WERI-Rb-1 (cell line): ENCODE results near the gene MAGI1.
A peak's percentile ranks its signal among the peaks of the same experiment; 100 is the strongest.
"Not testable (repeated sequence)": the region's sequence is repeated elsewhere in the genome, so short reads cannot be mapped to it uniquely, and the experiment has no call there.

Experiments used
- DNase-seq: peaks from one replicate; pipeline ENCODE4 v3.0.0-alpha.2; 2020
- H3K27ac ChIP-seq: fragments of 250-450 bp; sonication (Bioruptor Pico); 2 replicates; pipeline ENCODE4 v1.5.1; 2020; ENCODE audit warnings: mild to moderate bottlenecking, moderate library complexity
- H3K27me3 ChIP-seq: fragments of 250-450 bp; sonication (Bioruptor Pico); 2 replicates; pipeline ENCODE4 v1.5.1; 2021; ENCODE audit warnings: mild to moderate bottlenecking, low read depth, moderate library complexity; ENCODE audit not compliant: insufficient read depth, severe bottlenecking
- H3K36me3 ChIP-seq: fragments of 250-450 bp; sonication (Bioruptor Pico); 2 replicates; pipeline ENCODE4 v1.5.1; 2020; ENCODE audit warnings: mild to moderate bottlenecking, moderate library complexity
- H3K4me3 ChIP-seq: 2 replicates; pipeline ENCODE4 v1.5.1; 2011; ENCODE audit warnings: low read depth, mild to moderate bottlenecking, control low read depth, low read length
- H3K9me3 ChIP-seq: fragments of 250-450 bp; sonication (Bioruptor Pico); 2 replicates; pipeline ENCODE4 v1.5.1; 2021; ENCODE audit warnings: mild to moderate bottlenecking, moderate library complexity; ENCODE audit not compliant: severe bottlenecking
- CTCF ChIP-seq: IDR thresholded peaks from 2 replicates; pipeline ENCODE4 v1.5.1; 2011; ENCODE audit warnings: low read depth, mild to moderate bottlenecking, control low read depth, inconsistent platforms, low read length

MAGI1 gene

GRCh38 chr3:65869798-65870197 lies 168.9 kb downstream of the MAGI1 start:
- DNase-seq = no peak
- H3K27me3 ChIP-seq = no peaks in the 10 kb centered on the region
- no peaks in the 10 kb centered on the region for H3K9me3 ChIP-seq
- no peak overlapping the region for H3K4me3 ChIP-seq
- H3K27ac ChIP-seq = no peak overlapping the region
- no peaks in the 10 kb centered on the region for H3K36me3 ChIP-seq
- TF ChIP-seq CTCF = no peak

GRCh38 chr3:65867463-65868210 lies 171.1 kb downstream of the MAGI1 start:
- Histone ChIP-seq H3K9me3 (no peaks in the 10 kb centered on the region), H3K4me3 (no peak overlapping the region), H3K36me3 (no peaks in the 10 kb centered on the region), H3K27ac (no peak overlapping the region; the same call in 1 of the 2 replicates), H3K27me3 (no peaks in the 10 kb centered on the region)
- TF ChIP-seq CTCF = no peak
- peak; percentile 28 for DNase-seq

GRCh38 chr3:65864357-65864904 lies 174.3 kb downstream of the MAGI1 start:
- H3K36me3 ChIP-seq = no peaks in the 10 kb centered on the region
- DNase-seq = no peak
- H3K27ac ChIP-seq = no peak overlapping the region
- no peak for TF ChIP-seq CTCF
- no peak overlapping the region for H3K4me3 ChIP-seq
- H3K9me3 ChIP-seq = no peaks in the 10 kb centered on the region
- no peaks in the 10 kb centered on the region for H3K27me3 ChIP-seq

GRCh38 chr3:65861718-65862117 lies 177.0 kb downstream of the MAGI1 start:
- Histone ChIP-seq H3K27ac (no peak overlapping the region), H3K4me3 (no peak overlapping the region), H3K9me3 (no peaks in the 10 kb centered on the region), H3K27me3 (no peaks in the 10 kb centered on the region), H3K36me3 (no peaks in the 10 kb centered on the region)
- no peak for TF ChIP-seq CTCF
- DNase-seq = no peak

GRCh38 chr3:65859612-65860011 lies 179.1 kb downstream of the MAGI1 start:
- not testable (repeated sequence) for DNase-seq, H3K9me3 ChIP-seq, H3K36me3 ChIP-seq, H3K27ac ChIP-seq, H3K4me3 ChIP-seq, H3K27me3 ChIP-seq

GRCh38 chr3:65858749-65859148 lies 180.0 kb downstream of the MAGI1 start:
- no peak for TF ChIP-seq CTCF

More at GRCh38 chr3:65858749-65859148, 180.0 kb downstream of the MAGI1 start:
- Histone ChIP-seq H3K36me3 (no peaks in the 10 kb centered on the region), H3K27me3 (no peaks in the 10 kb centered on the region), H3K9me3 (no peaks in the 10 kb centered on the region), H3K4me3 (no peak overlapping the region), H3K27ac (no peak overlapping the region)
- DNase-seq = no peak
